HepG2 (cell line): Measurements from ENCODE around the gene CAB39. TPM values are rescaled to one million over a fixed set of nuclear protein-coding genes. Genes with fewer than 3 reads are reported as not detected.

Source experiments
- ATAC-seq: fragments of 200-7000 bp; cut with Tn5 transposase; 3 replicates; pipeline ENCODE4 v1.9.1; 2020; ENCODE audit warnings: mild to moderate bottlenecking, moderate library complexity
- BruUV-seq: library from RNA; stranded (reverse); fragments of 400-500 nt; replicated peaks from 2 replicates; lab custom pipeline; 2021; lab: Mats Ljungman, UMichigan
- CTCF ChIA-PET: fragments of 300-600 bp; formaldehyde crosslinking; extraction: SDS; loops from one replicate; lab custom pipeline; 2021; ENCODE audit warnings: low total read pairs, inconsistent platforms, low intra/inter-chr PET ratio; lab: Yijun Ruan, JAX
- POLR2A ChIA-PET: fragments of 350-600 bp; sonication (Branson Sonifier 250); formaldehyde crosslinking; loops from one replicate; lab custom pipeline; 2020; ENCODE audit warnings: antibody characterized with exemption, inconsistent platforms; lab: Yijun Ruan, JAX
- DNase-seq: peaks from one replicate; pipeline ENCODE4 v3.0.0-alpha.2; 2015; ENCODE audit warnings: low spot score
- FAIRE-seq: peaks from 3 replicates; lab custom pipeline; 2011; peaks lifted over from hg19 to GRCh38; lab: Jason Lieb, UNC
- H2AFZ ChIP-seq: one replicate; pipeline ENCODE4 v1.6.1; 2011; ENCODE audit warnings: low read length, inconsistent platforms
- H3K27ac ChIP-seq: fragments of 300-600 bp; 3 replicates; pipeline ENCODE4 v1.8.0; 2011; ENCODE audit warnings: mixed run types, mild to moderate bottlenecking, mixed read lengths, low read length, inconsistent platforms; ENCODE audit not compliant: insufficient read depth; ENCODE audit errors: extremely low read length
- H3K27me3 ChIP-seq, 2 experiments: fragments of 200-600 bp in 1 of 2; 2 replicates in 1 of 2; 3 replicates in 1 of 2; pipeline versions ENCODE4 v1.6.0 to v1.8.0; 2011; ENCODE audit warnings: low read length in 2 of 2, mild to moderate bottlenecking in 2 of 2, moderate library complexity in 2 of 2, inconsistent platforms in 1 of 2; ENCODE audit not compliant: insufficient read depth in 2 of 2, control insufficient read depth in 1 of 2
- H3K36me3 ChIP-seq, 2 experiments: fragments of 200-600 bp in 1 of 2; replicated peaks in 1 of 2; 2 replicates in 1 of 2; 3 replicates in 1 of 2; pipeline versions ENCODE4 v1.5.1 to v1.8.0; 2011; ENCODE audit warnings: low read length in 2 of 2, inconsistent platforms in 1 of 2; ENCODE audit not compliant: insufficient read depth in 2 of 2, control insufficient read depth in 1 of 2
- H3K4me1 ChIP-seq: 2 replicates; pipeline ENCODE4 v1.5.1; 2012; ENCODE audit warnings: low read length, inconsistent platforms; ENCODE audit not compliant: insufficient read depth
- H3K4me2 ChIP-seq: 2 replicates; pipeline ENCODE4 v1.6.0; 2011; ENCODE audit warnings: low read depth, low read length, inconsistent platforms
- H3K4me3 ChIP-seq, 3 experiments: fragments of 200-600 bp in 1 of 3; sonication (generic), shearing (Covaris generic) in 1 of 3; replicated peaks in 1 of 3; 2 replicates each; pipeline ENCODE4 v1.5.1; 2011 to 2016; ENCODE audit warnings: low read length in 3 of 3, inconsistent platforms in 2 of 3, low read depth in 2 of 3, mild to moderate bottlenecking in 2 of 3, control low read depth in 1 of 3, mixed read lengths in 1 of 3; ENCODE audit not compliant: insufficient read depth in 1 of 3
- H3K79me2 ChIP-seq: one replicate; pipeline ENCODE4 v1.6.1; 2011; ENCODE audit warnings: low read length, inconsistent platforms; ENCODE audit not compliant: insufficient read depth
- H3K9ac ChIP-seq: 2 replicates; pipeline ENCODE4 v1.6.0; 2011; ENCODE audit warnings: mild to moderate bottlenecking, low read depth, low read length, inconsistent platforms; ENCODE audit not compliant: insufficient read depth
- H3K9me3 ChIP-seq: 2 replicates; pipeline ENCODE4 v1.5.1; 2012; ENCODE audit warnings: mild to moderate bottlenecking, low read length
- H4K20me1 ChIP-seq: 2 replicates; pipeline ENCODE4 v1.6.0; 2011; ENCODE audit warnings: inconsistent platforms, mild to moderate bottlenecking, low read length, moderate library complexity; ENCODE audit not compliant: insufficient read depth
- ASH2L ChIP-seq: fragments of 300-600, 200-600 bp; sonication (generic); IDR thresholded peaks from 2 replicates; pipeline ENCODE4 v1.7.0; 2017; ENCODE audit warnings: low read depth, mild to moderate bottlenecking, moderate library complexity, mixed read lengths, low read length; ENCODE audit not compliant: insufficient read length
- BHLHE40 ChIP-seq: IDR thresholded peaks from 2 replicates; pipeline ENCODE4 v1.6.1; 2011; ENCODE audit warnings: low read length, improper control_type of control experiment
- FOSL2 ChIP-seq: sonication (generic); formaldehyde crosslinking; IDR thresholded peaks from 2 replicates; pipeline ENCODE4 v1.4.0; 2020; ENCODE audit warnings: missing genetic modification reagents
- RAD51 ChIP-seq: fragments of 450-650 bp; IDR thresholded peaks from 2 replicates; pipeline ENCODE4 v1.6.1; 2016; ENCODE audit warnings: borderline replicate concordance
- SALL2 ChIP-seq: sonication (generic); formaldehyde crosslinking; IDR thresholded peaks from 2 replicates; pipeline ENCODE4 v1.8.1; 2023; ENCODE audit warnings: mild to moderate bottlenecking, missing genetic modification reagents, inconsistent platforms
- ZNF230 ChIP-seq: sonication (generic); formaldehyde crosslinking; IDR thresholded peaks from 2 replicates; pipeline ENCODE4 v1.4.0; 2020; ENCODE audit warnings: mild to moderate bottlenecking, missing genetic modification reagents
- ZNF530 ChIP-seq: sonication (generic); formaldehyde crosslinking; IDR thresholded peaks from 2 replicates; pipeline ENCODE4 v1.5.0; 2020; ENCODE audit warnings: low read depth, mild to moderate bottlenecking, missing genetic modification reagents
- ZNF589 ChIP-seq: sonication (generic); formaldehyde crosslinking; conservative IDR thresholded peaks from 2 replicates; pipeline ENCODE4 v1.8.0; 2022; ENCODE audit warnings: mild to moderate bottlenecking, moderate library complexity, missing genetic modification reagents
- WGBS: methylation state at CpG from one replicate; pipeline ENCODE4 v1.1.6; 2017; ENCODE audit warnings: low lambda C conversion rate; 5-methylcytosine and 5-hydroxymethylcytosine counted together
- in situ Hi-C: cut with HindIII; loops from 2 replicates; pipeline ENCODE4 v1.10.0; 2017; ENCODE audit warnings: low pct_unique_long_range_greater_than_20kb; ENCODE audit not compliant: extremely low pct_ligation_motif_present
- intact Hi-C: fragments of 100-400 bp; cut with micrococcal nuclease; formaldehyde crosslinking; loops from one replicate; pipeline ENCODE4 v1.10.0; 2022; ENCODE audit not compliant: unreplicated experiment
- polyA plus RNA-seq, 8 experiments: library from polyadenylated mRNA; depleted of rRNA in 3 of 8; stranded (reverse) in 7 of 8; unstranded in 1 of 8; fragments of >200 nt; fragmentation: Illumina TruSeq in 4 of 8; extraction: Trizol in 4 of 8; gene quantifications; 2 replicates each; pipeline versions ENCODE4 v1.2.1 to v1.2.3, GENCODE V29; 2011 to 2016; ENCODE audit warnings: low read depth in 4 of 8, missing spikeins in 1 of 8, mixed read lengths in 1 of 8; ENCODE audit not compliant: insufficient read depth in 1 of 8
- total RNA-seq, 5 experiments: library from RNA; depleted of rRNA; stranded (reverse); fragments of >200 nt; fragmentation: Illumina TruSeq; extraction: Trizol; gene quantifications; 2 replicates each; pipeline ENCODE4 v1.2.3, GENCODE V29; 2016; ENCODE audit warnings: low read depth in 1 of 5
- TF ChIP-seq, protein P1 (sequence below): sonication (generic); formaldehyde crosslinking; conservative IDR thresholded peaks from 2 replicates; pipeline ENCODE4 v1.8.0; 2022; ENCODE audit warnings: low read depth, missing genetic modification reagents
- TF ChIP-seq, protein P2 (sequence below): IDR thresholded peaks from 2 replicates; pipeline ENCODE4 v1.4.0; 2020; ENCODE audit warnings: mild to moderate bottlenecking, missing genetic modification reagents
- TF ChIP-seq, protein P3 (sequence below): sonication (generic); formaldehyde crosslinking; IDR thresholded peaks from 2 replicates; pipeline ENCODE4 v1.5.1; 2020; ENCODE audit warnings: mild to moderate bottlenecking, missing genetic modification reagents, moderate library complexity
- TF ChIP-seq, protein P4 (sequence below): IDR thresholded peaks from 2 replicates; pipeline ENCODE4 v1.6.1; 2016

Gene CAB39
- total and polyA plus RNA-seq, 2 of the 13 experiments (the other 11 are each of a cell fraction or from before 2014, with no cell fraction given): 19.3 to 45.3 TPM

DNA sequence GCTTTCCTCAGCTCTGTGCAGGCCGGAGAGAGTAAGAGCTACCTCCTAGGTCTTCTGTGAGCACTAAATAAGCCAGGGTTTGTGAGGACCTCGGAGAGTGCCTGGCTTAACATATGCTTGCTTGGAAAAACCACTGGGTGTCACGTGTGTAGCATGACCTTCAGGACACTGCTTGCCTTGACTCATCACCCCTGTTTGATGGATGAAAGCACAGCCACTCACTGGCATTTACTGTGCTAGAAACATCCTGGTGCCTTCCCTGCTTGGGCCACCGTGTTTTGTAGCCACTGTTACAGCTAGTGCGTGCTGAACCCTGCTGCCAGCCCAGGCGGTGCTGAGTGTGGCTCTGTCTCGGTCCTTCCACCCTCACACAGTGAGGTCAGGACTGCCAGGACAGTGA lies 117.3 kb downstream of the CAB39 start:
- DNase-seq: no peak
- no peak for FAIRE-seq
- H2AFZ ChIP-seq: no peak overlapping the region
- in situ Hi-C loops (no loop called here), intact Hi-C loops (no loop called here)
- no peaks in the 10 kb centered on the region for H4K20me1 ChIP-seq
- ATAC-seq: peak; percentile 17
- H3K27me3 ChIP-seq: peaks cover 2 to 48% of the 10 kb centered on the region in 2 experiments; a peak in 4 of 5 replicates
- no peak overlapping the region for H3K9ac ChIP-seq
- no peak overlapping the region for H3K4me3 ChIP-seq
- H3K9me3 ChIP-seq: peaks cover 7% of the 10 kb centered on the region; the same call in 1 of the 2 replicates
- ChIA-PET CTCF (no interaction called here), POLR2A (no interaction called here)
- H3K4me1 ChIP-seq: no peaks in the 10 kb centered on the region
- H3K27ac ChIP-seq: no peak overlapping the region
- no peaks in the 10 kb centered on the region for H3K36me3 ChIP-seq
- peak; percentile 31; the same call in 1 of the 2 replicates for TF ChIP-seq RAD51
- peak; percentile 52 for TF ChIP-seq FOSL2 (CRISPR knock-in tag)
- no peak for TF ChIP-seq ASH2L
- TF ChIP-seq BHLHE40: peak; percentile 68
- H3K79me2 ChIP-seq: no peaks in the 10 kb centered on the region
- no TSS peak for BruUV-seq
- no peak overlapping the region for H3K4me2 ChIP-seq
- WGBS: 47% methylated on average over 6 of the region's 7 CpGs

- Histone ChIP-seq H4K20me1 (no peaks in the 10 kb centered on the region), H3K79me2 (no peaks in the 10 kb centered on the region), H3K27ac (no peak overlapping the region), H3K9ac (no peak overlapping the region), H3K9me3 (peaks cover 7% of the 10 kb centered on the region; the same call in 1 of the 2 replicates), H3K4me3 (no peak overlapping the region), H2AFZ (no peak overlapping the region), H3K4me1 (no peaks in the 10 kb centered on the region), H3K27me3 (peaks cover 2 to 45% of the 10 kb centered on the region in 2 experiments; a peak in 4 of 5 replicates), H3K4me2 (no peak overlapping the region), H3K36me3 (no peaks in the 10 kb centered on the region)
- intact Hi-C loops: no loop called here
- CTCF ChIA-PET: no interaction called here
- POLR2A ChIA-PET: no interaction called here
- ATAC-seq: no peak
- DNase-seq: no peak
- in situ Hi-C loops: no loop called here
- no TSS peak for BruUV-seq
- no peak for FAIRE-seq
- 49% methylated on average over 7 of the region's 7 CpGs for WGBS
- TF ChIP-seq, protein P1, sequence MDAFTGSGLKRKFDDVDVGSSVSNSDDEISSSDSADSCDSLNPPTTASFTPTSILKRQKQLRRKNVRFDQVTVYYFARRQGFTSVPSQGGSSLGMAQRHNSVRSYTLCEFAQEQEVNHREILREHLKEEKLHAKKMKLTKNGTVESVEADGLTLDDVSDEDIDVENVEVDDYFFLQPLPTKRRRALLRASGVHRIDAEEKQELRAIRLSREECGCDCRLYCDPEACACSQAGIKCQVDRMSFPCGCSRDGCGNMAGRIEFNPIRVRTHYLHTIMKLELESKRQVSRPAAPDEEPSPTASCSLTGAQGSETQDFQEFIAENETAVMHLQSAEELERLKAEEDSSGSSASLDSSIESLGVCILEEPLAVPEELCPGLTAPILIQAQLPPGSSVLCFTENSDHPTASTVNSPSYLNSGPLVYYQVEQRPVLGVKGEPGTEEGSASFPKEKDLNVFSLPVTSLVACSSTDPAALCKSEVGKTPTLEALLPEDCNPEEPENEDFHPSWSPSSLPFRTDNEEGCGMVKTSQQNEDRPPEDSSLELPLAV (CRISPR knock-in tag): no peak
- TF ChIP-seq ZNF589 (CRISPR knock-in tag) (no peak), ZNF230 (CRISPR knock-in tag) (no peak), SALL2 (no peak), ZNF530 (no peak)
- TF ChIP-seq, protein P2, sequence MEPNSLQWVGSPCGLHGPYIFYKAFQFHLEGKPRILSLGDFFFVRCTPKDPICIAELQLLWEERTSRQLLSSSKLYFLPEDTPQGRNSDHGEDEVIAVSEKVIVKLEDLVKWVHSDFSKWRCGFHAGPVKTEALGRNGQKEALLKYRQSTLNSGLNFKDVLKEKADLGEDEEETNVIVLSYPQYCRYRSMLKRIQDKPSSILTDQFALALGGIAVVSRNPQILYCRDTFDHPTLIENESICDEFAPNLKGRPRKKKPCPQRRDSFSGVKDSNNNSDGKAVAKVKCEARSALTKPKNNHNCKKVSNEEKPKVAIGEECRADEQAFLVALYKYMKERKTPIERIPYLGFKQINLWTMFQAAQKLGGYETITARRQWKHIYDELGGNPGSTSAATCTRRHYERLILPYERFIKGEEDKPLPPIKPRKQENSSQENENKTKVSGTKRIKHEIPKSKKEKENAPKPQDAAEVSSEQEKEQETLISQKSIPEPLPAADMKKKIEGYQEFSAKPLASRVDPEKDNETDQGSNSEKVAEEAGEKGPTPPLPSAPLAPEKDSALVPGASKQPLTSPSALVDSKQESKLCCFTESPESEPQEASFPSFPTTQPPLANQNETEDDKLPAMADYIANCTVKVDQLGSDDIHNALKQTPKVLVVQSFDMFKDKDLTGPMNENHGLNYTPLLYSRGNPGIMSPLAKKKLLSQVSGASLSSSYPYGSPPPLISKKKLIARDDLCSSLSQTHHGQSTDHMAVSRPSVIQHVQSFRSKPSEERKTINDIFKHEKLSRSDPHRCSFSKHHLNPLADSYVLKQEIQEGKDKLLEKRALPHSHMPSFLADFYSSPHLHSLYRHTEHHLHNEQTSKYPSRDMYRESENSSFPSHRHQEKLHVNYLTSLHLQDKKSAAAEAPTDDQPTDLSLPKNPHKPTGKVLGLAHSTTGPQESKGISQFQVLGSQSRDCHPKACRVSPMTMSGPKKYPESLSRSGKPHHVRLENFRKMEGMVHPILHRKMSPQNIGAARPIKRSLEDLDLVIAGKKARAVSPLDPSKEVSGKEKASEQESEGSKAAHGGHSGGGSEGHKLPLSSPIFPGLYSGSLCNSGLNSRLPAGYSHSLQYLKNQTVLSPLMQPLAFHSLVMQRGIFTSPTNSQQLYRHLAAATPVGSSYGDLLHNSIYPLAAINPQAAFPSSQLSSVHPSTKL (CRISPR knock-in tag): no peak
- TF ChIP-seq, protein P3, sequence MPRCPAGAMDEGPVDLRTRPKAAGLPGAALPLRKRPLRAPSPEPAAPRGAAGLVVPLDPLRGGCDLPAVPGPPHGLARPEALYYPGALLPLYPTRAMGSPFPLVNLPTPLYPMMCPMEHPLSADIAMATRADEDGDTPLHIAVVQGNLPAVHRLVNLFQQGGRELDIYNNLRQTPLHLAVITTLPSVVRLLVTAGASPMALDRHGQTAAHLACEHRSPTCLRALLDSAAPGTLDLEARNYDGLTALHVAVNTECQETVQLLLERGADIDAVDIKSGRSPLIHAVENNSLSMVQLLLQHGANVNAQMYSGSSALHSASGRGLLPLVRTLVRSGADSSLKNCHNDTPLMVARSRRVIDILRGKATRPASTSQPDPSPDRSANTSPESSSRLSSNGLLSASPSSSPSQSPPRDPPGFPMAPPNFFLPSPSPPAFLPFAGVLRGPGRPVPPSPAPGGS (CRISPR knock-in tag): no peak
- TF ChIP-seq, protein P4, sequence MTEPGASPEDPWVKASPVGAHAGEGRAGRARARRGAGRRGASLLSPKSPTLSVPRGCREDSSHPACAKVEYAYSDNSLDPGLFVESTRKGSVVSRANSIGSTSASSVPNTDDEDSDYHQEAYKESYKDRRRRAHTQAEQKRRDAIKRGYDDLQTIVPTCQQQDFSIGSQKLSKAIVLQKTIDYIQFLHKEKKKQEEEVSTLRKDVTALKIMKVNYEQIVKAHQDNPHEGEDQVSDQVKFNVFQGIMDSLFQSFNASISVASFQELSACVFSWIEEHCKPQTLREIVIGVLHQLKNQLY (CRISPR knock-in tag): no peak
These were observed 117.8 kb downstream of the CAB39 start for GRCh38 chr2:230830428-230830827.
